Activated CD4-positive, alpha-beta memory T cell treated with anti-CD3 and anti-CD28 coated beads, Interleukin-2, amount 10 ng/mL, durations not matched to agents 7 days and 5 days (primary cell): ENCODE measurements around the gene SPDYE2B. TPM values are rescaled to one million over a fixed set of nuclear protein-coding genes. Genes with fewer than 3 reads are reported as not detected.
"Not testable (repeated sequence)": the region's sequence is repeated elsewhere in the genome, so short reads cannot be mapped to it uniquely, and the experiment has no call there.

Source experiments
- CTCF ChIA-PET: fragments of 350-600 bp; sonication (Branson Sonifier 250); formaldehyde crosslinking; loops from one replicate; lab custom pipeline; 2021; ENCODE audit warnings: antibody characterized with exemption, inconsistent platforms; lab: Charles Lee
- POLR2A ChIA-PET: fragments of 350-600 bp; sonication (Branson Sonifier 250); formaldehyde crosslinking; loops from one replicate; lab custom pipeline; 2021; ENCODE audit warnings: antibody characterized with exemption; lab: Charles Lee
- DNase-seq: peaks from one replicate; pipeline ENCODE4 v3.0.0-alpha.2; 2020
- H3K27ac Mint-ChIP-seq: one replicate; pipeline ENCODE4 v1.8.0; 2021; ENCODE audit warnings: mild to moderate bottlenecking, mixed read lengths
- H3K27me3 Mint-ChIP-seq: one replicate; pipeline ENCODE4 v1.8.0; 2021; ENCODE audit warnings: mixed read lengths
- H3K36me3 Mint-ChIP-seq: one replicate; pipeline ENCODE4 v1.8.0; 2021; ENCODE audit warnings: low read depth, mixed read lengths
- H3K4me1 Mint-ChIP-seq: one replicate; pipeline ENCODE4 v1.8.0; 2021; ENCODE audit warnings: mixed read lengths
- H3K4me3 Mint-ChIP-seq: one replicate; pipeline ENCODE4 v1.8.0; 2021; ENCODE audit warnings: mild to moderate bottlenecking, mixed read lengths
- H3K9me3 Mint-ChIP-seq: one replicate; pipeline ENCODE4 v1.8.0; 2021; ENCODE audit warnings: mixed read lengths
- total RNA-seq, 2 experiments: library from RNA; stranded (reverse); gene quantifications; one replicate each; pipeline ENCODE4 v1.2.3, GENCODE V29; 2021

SPDYE2B gene
- total RNA-seq, 2 experiments from 2014 or later = 0.15 TPM; not detected in 1

DNA sequence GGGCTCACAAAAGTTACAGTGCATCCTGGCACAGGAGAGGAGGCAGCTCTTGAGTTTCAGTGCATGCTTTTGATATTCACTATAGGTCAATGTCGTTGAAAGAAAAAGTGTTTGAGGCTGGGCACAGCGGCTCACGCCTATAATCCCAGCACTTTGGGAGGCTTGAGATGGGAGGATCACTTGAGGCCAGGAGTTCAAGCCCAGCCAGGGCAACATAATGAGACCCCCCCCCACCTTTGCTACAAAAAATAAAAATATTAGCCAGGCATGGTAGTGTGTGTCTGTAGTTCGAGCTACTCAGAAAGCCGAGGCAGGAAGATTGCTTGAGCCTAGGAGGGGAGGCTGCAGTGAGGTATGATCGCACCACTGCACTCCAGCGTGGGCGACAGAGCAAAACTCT lies 32.0 kb upstream of the SPDYE2B start:
- H3K27ac Mint-ChIP-seq, DNase-seq, POLR2A ChIA-PET, H3K4me1 Mint-ChIP-seq, H3K36me3 Mint-ChIP-seq, CTCF ChIA-PET, H3K4me3 Mint-ChIP-seq, H3K9me3 Mint-ChIP-seq, H3K27me3 Mint-ChIP-seq: not testable (repeated sequence)

DNA sequence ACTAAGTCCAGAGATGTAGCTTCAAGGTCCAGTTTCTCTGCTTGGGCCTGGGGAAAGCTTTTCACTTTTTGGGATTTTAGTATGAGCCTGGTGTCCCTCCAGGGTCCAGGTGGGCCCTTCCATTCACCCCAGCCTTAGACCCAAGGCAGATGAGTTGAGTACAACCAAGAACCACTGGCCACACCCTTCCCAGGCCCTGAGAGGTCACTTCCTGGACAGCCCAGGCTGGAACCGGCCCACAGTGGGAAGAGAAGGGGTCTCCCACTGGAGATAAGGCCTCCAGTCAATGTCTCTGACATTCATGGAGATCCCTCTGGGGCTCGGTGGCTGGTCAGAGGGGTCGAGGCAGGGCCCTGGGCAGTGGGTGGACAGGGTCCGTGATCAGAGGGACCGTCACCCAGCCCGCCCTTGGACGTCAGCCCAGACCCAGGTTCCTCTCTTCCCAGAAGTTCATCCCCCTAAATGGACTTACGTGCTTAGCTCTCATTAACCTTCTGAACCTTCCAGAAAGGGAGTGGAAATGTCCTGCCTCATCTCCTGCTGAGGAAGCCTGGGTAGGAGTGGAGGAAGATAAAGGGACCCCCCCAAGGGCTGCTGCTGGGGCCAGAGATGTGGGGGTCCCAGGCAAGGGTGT lies 22.7 kb upstream of the SPDYE2B start:
- H3K4me1 Mint-ChIP-seq, DNase-seq, H3K9me3 Mint-ChIP-seq, CTCF ChIA-PET, H3K27me3 Mint-ChIP-seq, H3K36me3 Mint-ChIP-seq, H3K4me3 Mint-ChIP-seq, POLR2A ChIA-PET, H3K27ac Mint-ChIP-seq: not testable (repeated sequence)

DNA sequence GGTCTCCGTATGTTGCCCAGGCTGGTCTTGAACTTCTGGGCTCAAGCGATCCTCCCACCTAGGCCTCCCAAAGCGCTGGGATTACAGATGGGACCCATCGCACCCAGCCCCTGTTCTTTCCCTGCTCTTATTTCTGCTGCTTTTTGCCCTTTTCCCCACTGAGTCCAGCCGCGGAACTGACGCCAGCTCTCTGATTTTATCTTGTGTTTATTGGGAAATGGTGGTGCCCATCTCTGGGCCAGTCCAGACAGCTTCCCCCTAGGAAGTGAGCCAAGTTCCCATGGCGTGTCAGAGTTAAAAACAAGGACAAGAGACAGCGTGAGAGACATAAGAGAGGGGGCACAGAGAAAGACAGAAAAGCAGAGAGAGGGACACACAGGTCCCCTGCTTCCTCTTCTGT lies 19.5 kb upstream of the SPDYE2B start:
- not testable (repeated sequence) for DNase-seq, H3K9me3 Mint-ChIP-seq

DNA sequence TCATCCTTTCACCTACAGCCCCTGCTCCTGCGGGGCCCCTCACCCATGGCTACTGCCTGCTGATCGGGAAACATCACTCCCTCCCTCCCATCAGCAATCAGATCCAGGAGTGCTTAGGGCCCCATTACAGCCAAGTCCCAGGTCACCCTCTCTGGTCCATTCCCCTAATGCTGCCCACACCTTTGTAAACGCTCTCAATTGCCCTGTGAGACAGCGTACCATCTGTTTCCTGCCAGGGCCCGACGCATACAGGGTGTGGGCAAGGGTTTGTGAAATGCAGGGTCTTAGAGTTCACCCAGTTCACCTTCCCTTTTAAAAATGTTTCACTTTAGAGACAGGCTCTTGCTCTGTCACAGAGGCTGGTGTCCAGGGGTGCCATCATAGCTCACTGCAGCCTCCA lies 15.8 kb upstream of the SPDYE2B start:
- POLR2A ChIA-PET, H3K27me3 Mint-ChIP-seq, H3K36me3 Mint-ChIP-seq, DNase-seq, H3K27ac Mint-ChIP-seq, H3K4me3 Mint-ChIP-seq, CTCF ChIA-PET, H3K9me3 Mint-ChIP-seq, H3K4me1 Mint-ChIP-seq: not testable (repeated sequence)

More for the DNA sequence above, 19.5 kb upstream of the SPDYE2B start:
- H3K4me3 Mint-ChIP-seq, H3K27ac Mint-ChIP-seq, POLR2A ChIA-PET, CTCF ChIA-PET, H3K4me1 Mint-ChIP-seq, H3K36me3 Mint-ChIP-seq, H3K27me3 Mint-ChIP-seq: not testable (repeated sequence)

DNA sequence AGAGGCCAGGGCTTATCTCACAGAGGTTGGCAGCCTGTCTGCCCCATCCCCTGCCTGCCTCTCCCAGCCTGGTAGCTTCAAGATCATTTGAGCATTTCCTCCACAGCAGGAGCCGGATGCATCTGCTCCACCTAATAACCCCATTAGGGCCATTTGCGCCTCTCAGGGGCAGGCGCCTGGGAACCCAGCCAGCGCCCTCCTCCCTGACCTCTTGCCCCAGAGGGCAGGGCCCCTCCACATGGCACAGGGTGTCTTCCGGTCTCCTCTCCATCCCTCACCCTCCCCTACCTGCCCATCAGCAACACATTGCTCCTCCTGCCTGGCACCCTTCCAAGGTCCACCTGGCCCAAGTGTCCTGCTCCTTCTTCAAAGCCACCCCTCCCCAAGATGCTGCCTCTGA lies 14.8 kb upstream of the SPDYE2B start:
- DNase-seq, H3K4me3 Mint-ChIP-seq, H3K27ac Mint-ChIP-seq, POLR2A ChIA-PET, CTCF ChIA-PET, H3K9me3 Mint-ChIP-seq, H3K36me3 Mint-ChIP-seq, H3K27me3 Mint-ChIP-seq, H3K4me1 Mint-ChIP-seq: not testable (repeated sequence)

DNA sequence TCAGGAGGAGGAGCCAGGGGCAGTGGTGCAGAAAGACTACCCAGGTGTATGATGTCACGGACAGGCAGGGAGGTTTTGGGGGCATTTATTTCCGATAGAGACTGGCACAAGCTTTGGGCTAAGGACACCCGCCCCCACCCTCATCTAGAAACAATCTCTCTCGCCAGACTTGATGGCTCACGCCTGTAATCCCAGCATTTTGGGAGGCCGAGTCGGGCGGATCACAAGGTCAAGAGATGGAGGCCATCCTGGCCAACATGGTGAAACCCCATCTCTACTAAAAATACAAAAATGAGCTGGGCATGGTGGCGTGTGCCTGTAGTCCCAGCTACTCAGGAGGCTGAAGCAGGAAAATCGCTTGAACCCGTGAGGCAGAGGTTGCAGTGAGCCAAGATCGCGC lies 13.2 kb upstream of the SPDYE2B start:
- H3K4me3 Mint-ChIP-seq, H3K27ac Mint-ChIP-seq, CTCF ChIA-PET, POLR2A ChIA-PET, H3K9me3 Mint-ChIP-seq, DNase-seq, H3K27me3 Mint-ChIP-seq, H3K36me3 Mint-ChIP-seq, H3K4me1 Mint-ChIP-seq: not testable (repeated sequence)

DNA sequence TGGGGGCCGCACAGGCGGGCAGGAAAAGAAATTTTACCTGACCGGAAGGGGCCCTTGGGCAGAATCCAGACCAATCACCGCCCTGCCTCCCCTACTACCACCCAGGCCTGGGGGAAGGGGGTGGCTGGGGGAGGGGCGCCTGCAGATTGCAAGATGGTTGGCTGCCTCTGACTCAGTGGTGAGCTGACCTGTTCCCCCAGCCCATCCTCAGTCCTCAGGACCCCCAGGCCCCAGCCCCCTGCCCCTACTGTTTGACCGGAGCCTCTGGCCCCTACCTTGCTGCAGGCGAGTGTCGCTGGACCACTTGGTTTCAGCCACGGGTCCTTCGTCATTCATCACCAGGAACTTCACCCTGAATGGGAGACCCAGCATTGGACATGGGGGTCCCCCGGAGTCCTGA lies 11.3 kb upstream of the SPDYE2B start:
- H3K27ac Mint-ChIP-seq, DNase-seq, H3K9me3 Mint-ChIP-seq, H3K4me1 Mint-ChIP-seq, H3K27me3 Mint-ChIP-seq, H3K4me3 Mint-ChIP-seq, POLR2A ChIA-PET, CTCF ChIA-PET, H3K36me3 Mint-ChIP-seq: not testable (repeated sequence)

DNA sequence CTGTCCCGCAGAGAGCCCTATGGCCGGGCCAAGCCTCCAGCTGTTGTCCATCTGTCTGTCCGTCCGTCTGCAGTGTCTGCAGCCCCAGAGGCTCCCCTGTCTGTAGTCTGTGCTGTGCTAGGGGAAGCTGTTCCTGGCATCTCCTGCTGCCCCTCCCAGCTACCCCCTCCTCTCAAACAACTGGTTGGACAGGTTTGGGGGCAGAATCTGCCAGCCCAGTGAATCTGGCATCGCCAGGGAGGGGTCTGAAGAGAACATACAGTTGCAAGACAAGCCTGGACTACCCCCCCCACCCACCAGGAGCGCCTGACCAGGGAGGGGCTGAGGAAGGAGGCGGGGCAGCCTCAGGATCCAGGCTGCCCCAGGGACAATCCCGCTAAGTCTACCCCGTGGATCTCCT lies 7.4 kb upstream of the SPDYE2B start, which contains the start of gene UPK3BL1:
TSS of gene UPK3BL1 (minus strand) at position 101 of the 400 bp plus-strand sequence. CDS start at position 51, 50 bp downstream.
- H3K4me3 Mint-ChIP-seq, CTCF ChIA-PET, H3K9me3 Mint-ChIP-seq, H3K4me1 Mint-ChIP-seq, H3K27me3 Mint-ChIP-seq, POLR2A ChIA-PET, H3K36me3 Mint-ChIP-seq, H3K27ac Mint-ChIP-seq, DNase-seq: not testable (repeated sequence)

DNA sequence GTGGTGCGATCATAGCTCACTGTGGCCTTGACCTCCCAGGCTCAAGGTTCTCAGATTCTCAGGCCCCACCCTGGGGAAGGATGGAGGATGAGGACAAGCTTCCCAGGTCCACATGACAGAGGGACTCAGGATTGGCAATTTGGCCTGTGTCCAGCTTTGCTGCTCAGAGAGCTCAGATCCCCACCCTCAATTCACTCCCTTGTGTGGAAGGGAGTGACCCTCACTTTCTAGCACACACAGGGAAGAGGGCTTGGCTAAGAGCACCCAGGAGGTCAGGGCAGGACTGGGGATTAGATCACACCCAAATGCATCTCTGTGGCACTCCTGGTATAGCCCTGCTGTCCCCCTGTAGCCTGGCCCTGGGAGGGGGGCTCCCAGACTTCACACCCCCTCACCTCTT lies 6.7 kb upstream of the SPDYE2B start:
- H3K9me3 Mint-ChIP-seq, H3K4me1 Mint-ChIP-seq, H3K4me3 Mint-ChIP-seq, H3K27ac Mint-ChIP-seq, H3K36me3 Mint-ChIP-seq, CTCF ChIA-PET, H3K27me3 Mint-ChIP-seq, POLR2A ChIA-PET, DNase-seq: not testable (repeated sequence)

DNA sequence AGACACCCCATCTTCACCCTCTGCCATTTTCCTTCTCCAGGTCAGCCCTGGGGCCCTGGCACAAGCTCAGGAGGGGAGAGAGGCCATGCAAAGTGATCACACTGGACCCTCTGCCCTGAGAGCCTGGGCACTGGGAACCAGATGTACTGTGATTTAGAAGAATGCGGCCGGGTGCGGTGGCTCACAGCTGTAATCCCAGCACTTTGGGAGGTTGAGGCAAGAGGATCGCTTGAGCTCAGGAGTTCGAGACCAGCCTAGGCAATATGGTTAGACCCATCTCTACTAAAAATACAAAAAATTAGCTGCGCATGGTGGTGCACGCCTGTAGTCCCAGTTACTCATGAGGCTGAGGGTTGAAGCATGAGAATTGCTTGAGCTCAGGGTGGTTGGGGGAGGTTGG lies 2.3 kb upstream of the SPDYE2B start:
- DNase-seq, CTCF ChIA-PET, H3K36me3 Mint-ChIP-seq, H3K4me3 Mint-ChIP-seq, H3K27ac Mint-ChIP-seq, H3K9me3 Mint-ChIP-seq, H3K4me1 Mint-ChIP-seq, H3K27me3 Mint-ChIP-seq, POLR2A ChIA-PET: not testable (repeated sequence)

DNA sequence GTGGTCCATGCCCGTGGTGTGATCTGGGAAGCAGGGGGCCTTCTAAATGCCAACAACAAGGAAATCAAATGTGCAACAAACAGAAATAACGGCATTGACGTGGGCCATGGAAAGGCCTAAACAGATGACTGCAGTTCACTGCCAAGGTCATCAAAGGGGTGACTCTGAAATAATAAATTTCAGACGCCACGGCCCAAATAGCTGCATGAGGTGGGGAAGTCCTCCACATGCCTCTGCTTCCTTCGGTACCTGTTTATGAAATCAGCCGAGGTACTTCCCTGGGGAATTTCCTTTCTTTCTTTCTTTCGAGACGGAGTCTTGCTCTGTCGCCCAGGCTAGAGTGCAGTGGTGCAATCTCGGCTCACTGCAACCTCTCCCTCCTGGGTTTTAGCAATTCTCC lies 14.6 kb downstream of the SPDYE2B start:
- H3K4me3 Mint-ChIP-seq, H3K27me3 Mint-ChIP-seq, POLR2A ChIA-PET, DNase-seq, H3K9me3 Mint-ChIP-seq, CTCF ChIA-PET, H3K36me3 Mint-ChIP-seq, H3K4me1 Mint-ChIP-seq, H3K27ac Mint-ChIP-seq: not testable (repeated sequence)

DNA sequence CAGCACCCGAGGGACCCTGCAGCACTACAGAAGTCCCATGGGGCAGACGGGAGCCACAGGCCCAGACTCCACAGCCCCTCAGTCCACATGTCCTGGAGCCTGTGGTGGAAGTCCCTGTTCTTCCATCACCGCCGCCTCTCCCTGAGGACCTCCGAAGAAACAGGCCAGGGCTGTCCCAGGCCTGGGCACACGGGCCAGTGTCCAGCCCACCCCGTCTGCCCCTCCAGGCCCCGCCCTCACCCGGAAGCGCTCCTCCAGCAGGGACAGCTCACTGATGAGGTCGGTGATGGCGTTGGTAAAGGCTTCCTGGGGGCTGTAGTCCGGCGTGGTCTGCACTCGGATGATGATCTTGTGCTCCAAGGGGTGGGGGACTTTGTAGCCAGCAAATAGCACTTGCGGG lies 16.7 kb downstream of the SPDYE2B start:
- H3K9me3 Mint-ChIP-seq, H3K36me3 Mint-ChIP-seq, H3K4me1 Mint-ChIP-seq, DNase-seq, H3K27me3 Mint-ChIP-seq, H3K27ac Mint-ChIP-seq, CTCF ChIA-PET, POLR2A ChIA-PET, H3K4me3 Mint-ChIP-seq: not testable (repeated sequence)

DNA sequence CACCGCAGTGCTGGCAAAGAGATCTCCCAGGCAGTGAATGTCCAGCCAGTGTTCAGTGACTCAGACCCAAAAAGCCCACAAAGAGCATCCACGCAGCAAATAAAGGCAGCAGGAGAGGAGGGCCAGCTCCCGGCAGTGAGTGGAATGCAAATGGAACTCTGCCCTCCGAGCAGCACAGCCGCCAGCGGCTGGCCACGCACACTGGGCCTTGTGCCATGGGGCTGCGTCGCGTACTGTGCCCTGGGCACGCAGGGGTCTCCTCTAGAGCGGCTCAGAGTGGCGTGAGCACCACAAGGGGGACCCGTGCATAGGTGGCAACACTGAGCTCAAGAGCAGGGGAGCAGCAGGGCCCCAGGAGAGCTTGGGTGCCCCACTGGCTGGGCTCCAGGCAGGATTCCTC lies 17.4 kb downstream of the SPDYE2B start:
- POLR2A ChIA-PET, H3K27ac Mint-ChIP-seq, H3K36me3 Mint-ChIP-seq, H3K4me1 Mint-ChIP-seq, DNase-seq, H3K9me3 Mint-ChIP-seq, H3K27me3 Mint-ChIP-seq, CTCF ChIA-PET, H3K4me3 Mint-ChIP-seq: not testable (repeated sequence)

DNA sequence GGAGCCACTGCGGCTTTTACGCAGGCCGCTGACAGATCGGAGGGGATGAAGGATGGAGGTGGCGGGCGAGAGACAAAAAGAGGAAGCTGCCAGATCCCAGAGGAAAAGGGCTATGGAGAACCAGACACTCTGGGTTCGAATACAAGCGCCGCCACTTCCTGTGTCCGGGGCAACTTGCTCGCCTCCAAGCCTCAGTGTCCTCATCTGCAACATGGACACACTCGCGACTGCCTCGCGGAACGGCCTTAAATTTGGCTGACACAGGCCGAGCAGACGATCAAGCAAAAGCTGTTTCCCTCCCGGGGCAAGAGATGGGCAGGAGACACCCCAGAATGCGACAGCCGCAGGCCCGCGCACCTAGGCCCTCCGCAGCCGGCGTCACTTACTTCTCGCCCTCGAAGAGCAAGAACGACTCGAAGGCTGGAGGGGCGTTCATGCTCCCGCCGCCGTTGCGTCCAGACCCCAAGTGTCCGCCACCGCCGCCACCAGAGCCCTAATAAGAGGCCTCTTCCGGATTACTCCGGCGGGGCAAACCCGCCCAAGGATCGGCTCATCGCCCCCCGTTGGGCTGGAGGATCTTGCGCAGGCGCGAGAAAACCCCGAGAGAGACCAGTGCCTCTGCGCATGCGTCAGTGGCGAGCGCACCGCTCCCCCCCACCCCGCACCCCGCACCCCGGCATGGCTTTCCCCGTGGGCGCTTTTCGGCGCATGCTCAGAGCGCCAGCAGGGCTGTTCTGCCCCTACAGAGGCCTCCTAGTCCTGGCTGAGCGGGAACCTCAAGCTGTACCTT lies 21.2 kb downstream of the SPDYE2B start, which contains the start of gene POLR2J2:
TSS of gene POLR2J2 (minus strand) at position 498 of the 790 bp plus-strand sequence. CDS start at position 436, 62 bp downstream.
- H3K4me3 Mint-ChIP-seq, H3K36me3 Mint-ChIP-seq, POLR2A ChIA-PET, H3K9me3 Mint-ChIP-seq, H3K4me1 Mint-ChIP-seq, H3K27ac Mint-ChIP-seq, CTCF ChIA-PET, DNase-seq, H3K27me3 Mint-ChIP-seq: not testable (repeated sequence)
